Limb (tissue), 2 donors: ENCODE results near the gene KRTAP20-4.

Experiments
- DNase-seq, 2 donors: peaks; one replicate each; pipeline ENCODE4 v3.0.0-alpha.2; 2016; ENCODE audit errors: extremely low spot score in 2 of 2

The KRTAP20-4 gene

GRCh38 chr21:30620522-30620921 is at the start of gene KRTAP20-4:
Gene KRTAP20-4 (plus strand): TSS chr21:30620627.
- no peak for DNase-seq

DNA sequence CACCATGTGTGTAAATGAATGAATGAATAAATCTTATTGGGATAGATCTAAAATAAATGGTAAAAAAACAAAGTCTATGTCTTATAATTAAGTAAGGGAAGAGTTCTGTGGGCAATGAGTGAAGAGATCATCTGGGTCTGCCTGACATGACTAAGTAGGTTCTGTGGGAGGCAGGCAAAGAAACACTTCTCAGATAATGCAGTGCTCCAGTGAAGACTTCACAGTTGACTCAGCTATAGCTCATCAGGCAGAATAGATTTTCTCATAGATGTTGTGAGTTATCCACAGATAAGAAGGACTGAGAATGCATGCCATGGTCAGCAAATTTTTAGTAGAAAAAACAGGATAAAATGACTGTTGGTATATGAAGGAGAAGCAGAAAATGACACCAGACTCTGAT is 42.7 kb upstream of the KRTAP20-4 start:
- no peak for DNase-seq

GRCh38 chr21:30579346-30579745 is 41.1 kb upstream of the KRTAP20-4 start:
- DNase-seq, result no peak

DNA sequence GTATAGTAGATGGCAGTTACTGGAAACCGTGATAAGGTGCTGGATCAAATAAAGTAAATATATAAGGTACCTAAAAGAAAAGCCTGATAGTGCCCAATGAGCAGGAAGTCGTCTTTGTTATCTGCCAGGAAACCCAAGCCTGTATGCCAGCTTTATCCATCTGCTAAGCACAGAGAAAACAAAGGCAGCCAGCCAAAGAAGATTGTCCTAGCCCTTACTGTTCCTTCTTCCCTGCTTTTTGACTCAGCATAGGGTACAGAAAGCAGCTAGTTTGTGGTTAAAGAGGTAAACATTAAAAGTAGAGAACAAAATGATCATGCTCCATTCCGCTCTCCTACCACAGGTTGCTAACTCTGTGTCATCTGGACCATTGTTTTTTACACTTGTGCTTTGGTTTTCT is 40.3 kb upstream of the KRTAP20-4 start:
- no peak for DNase-seq

DNA sequence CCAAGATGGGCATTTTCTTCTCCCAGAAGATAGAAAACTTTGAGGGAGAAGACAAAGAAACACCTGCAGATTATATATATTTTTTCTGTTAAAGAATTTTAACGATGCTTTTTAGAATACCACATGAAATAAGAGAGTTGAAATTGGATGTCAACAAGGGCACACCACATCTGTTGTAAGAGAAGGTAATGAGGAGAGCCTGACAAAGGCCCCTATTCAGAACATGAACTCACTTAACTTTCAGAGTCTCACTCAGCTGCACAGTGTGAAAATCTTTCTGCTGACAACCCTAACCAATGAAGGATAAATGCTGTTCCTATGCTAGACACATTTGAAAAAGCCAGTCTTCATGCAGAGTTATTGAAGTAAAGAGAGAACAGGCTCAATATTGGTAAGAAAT is 37.6 kb upstream of the KRTAP20-4 start:
- DNase-seq, result no peak

GRCh38 chr21:30590297-30590696 is 30.1 kb upstream of the KRTAP20-4 start, which contains the start of gene KRTAP22-2:
Gene KRTAP22-2 (minus strand): TSS chr21:30590397.
- no peak for DNase-seq

GRCh38 chr21:30592140-30592539 is 28.3 kb upstream of the KRTAP20-4 start, which contains the start of gene KRTAP6-3:
Gene KRTAP6-3 (plus strand): TSS chr21:30592440. CDS start chr21:30592446, 6 bp downstream.
- no peak for DNase-seq

- no peak for DNase-seq
These were observed 21.6 kb upstream of the KRTAP20-4 start, which contains the start of gene KRTAP6-2 for GRCh38 chr21:30598802-30599201. Gene KRTAP6-2 (minus strand): TSS chr21:30598902. CDS start chr21:30598874, 28 bp downstream.

DNA sequence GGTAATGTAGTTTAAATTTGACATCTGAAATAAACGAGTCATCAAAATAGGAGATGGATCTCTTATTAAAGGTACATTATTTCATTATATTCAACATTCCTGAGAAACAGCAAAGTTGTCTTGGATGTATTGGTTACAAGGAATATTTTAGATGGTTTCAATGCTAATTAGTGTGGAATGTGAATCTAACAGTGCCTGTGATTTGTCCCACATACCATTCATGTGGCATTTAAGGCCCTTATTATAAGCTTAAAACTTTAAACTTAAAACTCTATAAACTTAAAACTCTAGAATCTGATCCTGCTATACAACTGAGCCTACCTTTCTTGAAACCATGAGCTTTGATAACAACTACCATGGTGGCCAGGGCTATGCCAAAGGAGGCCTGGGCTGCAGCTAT is 19.6 kb upstream of the KRTAP20-4 start, which contains the start of gene KRTAP22-1:
Gene KRTAP22-1, plus strand, starts transcription at position 301 of the 400 bp plus-strand sequence.
- no peak for DNase-seq

DNA sequence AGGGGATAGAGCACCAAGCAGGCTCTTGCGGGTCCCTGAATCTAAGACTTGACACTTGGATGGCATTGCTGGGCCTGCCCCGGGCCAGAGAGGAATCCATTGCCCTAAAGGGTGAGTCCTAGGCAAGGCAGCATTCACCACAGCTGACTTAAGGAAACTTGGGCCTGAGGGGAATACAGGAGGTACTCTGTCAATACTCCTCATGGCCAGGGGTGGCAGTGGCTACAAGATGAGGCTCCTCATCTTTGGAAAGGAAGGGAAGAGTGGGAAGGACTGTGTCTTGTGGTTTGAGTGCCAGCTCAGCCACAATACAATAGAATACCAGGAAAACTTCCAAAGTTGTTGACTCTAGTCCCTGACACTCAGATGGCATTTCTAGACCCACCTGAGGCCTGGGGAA is 14.5 kb upstream of the KRTAP20-4 start:
- DNase-seq, result no peak

DNA sequence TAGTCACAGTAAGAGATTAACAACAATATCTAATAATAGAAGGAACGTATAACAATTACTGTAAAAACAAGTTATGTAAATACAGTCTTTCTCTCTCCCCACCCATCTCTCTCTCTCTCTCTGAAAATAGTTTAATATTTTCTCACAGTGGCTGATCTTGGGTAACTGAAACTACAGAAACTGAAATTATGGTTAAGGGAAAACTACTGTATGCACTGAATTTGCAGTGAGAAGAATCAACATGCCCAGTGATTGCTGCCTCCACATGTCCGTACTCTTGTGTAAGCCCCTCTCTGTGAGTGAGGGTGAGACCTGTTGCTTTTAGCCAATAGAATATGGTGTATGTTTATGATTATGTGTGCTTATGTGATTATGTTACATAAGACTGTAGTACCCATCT is 8.3 kb upstream of the KRTAP20-4 start:
- no peak for DNase-seq

GRCh38 chr21:30613836-30614235 is 6.6 kb upstream of the KRTAP20-4 start, which contains the start of gene KRTAP6-1:
Gene KRTAP6-1 (minus strand): TSS chr21:30613930. CDS start chr21:30613904, 26 bp downstream.
- no peak for DNase-seq

DNA sequence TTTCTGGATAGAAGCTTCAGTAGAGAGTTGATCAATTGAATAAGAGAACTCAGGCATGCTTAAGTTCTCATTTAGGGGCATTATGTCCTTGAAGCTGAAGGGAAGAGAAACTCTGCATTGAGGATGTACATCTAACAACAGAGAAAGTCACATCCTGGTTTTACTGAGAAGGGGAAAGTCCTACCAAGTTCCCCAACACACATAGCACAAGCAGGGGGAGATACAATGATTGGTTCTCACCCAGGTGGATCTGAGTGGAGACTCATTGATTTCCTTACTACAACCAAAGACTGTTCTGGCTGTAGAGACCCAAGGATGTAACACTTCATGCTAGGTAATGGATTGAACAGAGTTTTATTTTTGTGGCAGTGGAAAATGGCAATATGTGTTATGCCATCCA is 5.2 kb upstream of the KRTAP20-4 start:
- no peak for DNase-seq

GRCh38 chr21:30616125-30616524 is 4.3 kb upstream of the KRTAP20-4 start, which contains the start of gene KRTAP20-1:
Gene KRTAP20-1 (plus strand): TSS chr21:30616425. CDS start chr21:30616455, 30 bp downstream.
- DNase-seq, result no peak

DNA sequence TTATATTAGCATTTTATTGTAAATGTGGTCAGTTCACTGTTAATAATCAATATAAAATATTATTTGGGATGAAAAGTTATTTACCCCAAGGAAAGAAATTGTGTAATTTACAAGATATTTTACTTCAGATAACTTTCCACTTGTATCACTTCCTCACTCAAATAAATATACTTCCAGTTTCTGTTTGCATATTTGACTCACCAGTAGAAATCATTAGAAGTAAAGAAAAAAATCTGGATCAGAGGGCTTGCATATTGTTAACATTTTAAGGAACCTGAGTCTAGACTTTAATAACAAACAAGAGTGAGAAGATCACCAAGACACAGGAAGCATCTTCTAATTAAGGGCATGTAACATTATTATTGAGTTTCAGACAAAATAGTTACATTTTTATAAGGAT is 347 bp upstream of the KRTAP20-4 start:
- no peak for DNase-seq

DNA sequence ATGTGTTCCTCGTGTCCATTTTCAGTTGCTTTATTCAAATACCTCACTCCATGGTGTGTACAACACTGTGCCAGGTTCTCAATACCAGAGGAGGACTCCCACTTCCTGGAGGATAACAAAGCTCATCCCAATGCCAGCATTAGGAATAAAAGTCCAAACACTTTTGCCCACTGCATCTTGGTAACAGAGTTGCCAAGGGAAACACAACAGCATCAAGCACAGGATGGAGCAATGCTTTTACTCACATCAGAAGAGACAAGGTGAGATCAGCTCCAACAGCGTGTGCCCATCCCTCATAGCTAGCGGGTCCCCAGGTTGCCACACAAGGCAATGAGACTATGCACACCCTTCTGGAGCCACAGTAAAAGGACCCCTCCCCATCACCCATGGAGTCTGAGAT is 2.9 kb downstream of the KRTAP20-4 start:
- DNase-seq, result no peak

- DNase-seq, result no peak
These were observed 5.2 kb downstream of the KRTAP20-4 start for GRCh38 chr21:30625449-30626165.

GRCh38 chr21:30628109-30628508 is 7.7 kb downstream of the KRTAP20-4 start:
- DNase-seq, result no peak

DNA sequence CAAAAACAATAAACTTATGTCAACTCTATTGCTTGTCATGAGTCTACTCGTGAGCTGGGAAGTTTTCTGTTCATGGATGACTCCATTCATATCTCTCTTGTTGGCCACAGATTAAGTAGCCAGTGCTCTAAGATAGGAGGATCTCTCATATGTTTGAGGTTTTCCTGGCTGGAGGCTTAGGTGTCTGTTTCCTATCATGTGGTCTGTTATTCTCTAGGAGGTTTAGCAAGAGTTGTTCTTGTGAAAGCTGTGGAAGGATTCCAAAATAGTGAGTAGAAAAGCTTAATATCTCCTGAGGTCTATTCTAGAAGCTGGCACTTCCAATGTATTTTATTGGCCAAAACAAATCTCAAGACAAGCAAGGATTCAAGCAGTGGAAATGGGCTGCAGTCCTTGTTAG is 8.8 kb downstream of the KRTAP20-4 start:
- no peak for DNase-seq

GRCh38 chr21:30634906-30635305 is 14.5 kb downstream of the KRTAP20-4 start, which contains the start of gene KRTAP20-2:
Gene KRTAP20-2 (plus strand): TSS chr21:30635206. CDS start chr21:30635264, 58 bp downstream.
- no peak for DNase-seq

- no peak for DNase-seq
These were observed 18.3 kb downstream of the KRTAP20-4 start for GRCh38 chr21:30638686-30639085.

DNA sequence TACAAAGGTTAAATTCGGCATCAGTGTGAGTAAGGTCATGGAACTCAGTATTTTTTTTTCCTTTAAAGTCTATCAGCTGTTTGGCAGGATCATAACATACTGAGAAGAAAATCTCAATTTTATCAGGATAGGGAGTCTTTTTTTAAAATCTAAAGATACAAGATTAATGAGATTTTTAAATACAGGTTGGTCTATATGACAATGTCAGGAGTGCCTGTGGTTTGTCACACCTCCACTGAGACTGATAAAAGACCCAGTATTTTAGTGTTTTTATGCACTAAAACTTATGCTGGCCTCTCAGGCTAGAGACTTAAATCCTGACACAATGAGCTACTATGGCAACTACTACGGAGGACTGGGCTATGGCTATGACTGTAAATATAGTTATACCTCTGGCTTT is 22.1 kb downstream of the KRTAP20-4 start, which contains the start of gene KRTAP20-3:
Gene KRTAP20-3, plus strand, starts transcription at position 301 of the 400 bp plus-strand sequence.
- DNase-seq, result no peak

- no peak for DNase-seq
These were observed 26.5 kb downstream of the KRTAP20-4 start for GRCh38 chr21:30646904-30647414.
